Activated CD4-positive, alpha-beta T cell treated with anti-CD3 and anti-CD28 coated beads, Interleukin-2, amount 10 ng/mL, durations not matched to agents 7 days and 5 days (primary cell): Measurements from ENCODE around the gene RHBDF2. TPM values are rescaled to one million over a fixed set of nuclear protein-coding genes. Genes with fewer than 3 reads are reported as not detected.

ENCODE experiments used
- CTCF ChIA-PET: fragments of 350-600 bp; sonication (Branson Sonifier 250); formaldehyde crosslinking; loops from one replicate; lab custom pipeline; 2021; ENCODE audit warnings: antibody characterized with exemption; lab: Charles Lee
- POLR2A ChIA-PET: fragments of 350-600 bp; sonication (Branson Sonifier 250); formaldehyde crosslinking; loops from one replicate; lab custom pipeline; 2021; ENCODE audit warnings: antibody characterized with exemption; lab: Charles Lee
- DNase-seq: peaks from one replicate; pipeline ENCODE4 v3.0.0-alpha.2; 2020
- H3K27ac Mint-ChIP-seq: one replicate; pipeline ENCODE4 v1.8.0; 2021; ENCODE audit warnings: mild to moderate bottlenecking, moderate library complexity, mixed read lengths
- H3K27me3 Mint-ChIP-seq: one replicate; pipeline ENCODE4 v1.8.0; 2021; ENCODE audit warnings: mixed read lengths
- H3K36me3 Mint-ChIP-seq: one replicate; pipeline ENCODE4 v1.8.0; 2021; ENCODE audit warnings: low read depth, mixed read lengths
- H3K4me1 Mint-ChIP-seq: one replicate; pipeline ENCODE4 v1.8.0; 2021; ENCODE audit warnings: mixed read lengths
- H3K4me3 Mint-ChIP-seq: one replicate; pipeline ENCODE4 v1.8.0; 2021; ENCODE audit warnings: mild to moderate bottlenecking, moderate library complexity, mixed read lengths
- H3K9me3 Mint-ChIP-seq: one replicate; pipeline ENCODE4 v1.8.0; 2021; ENCODE audit warnings: mixed read lengths
- total RNA-seq, 2 experiments: library from RNA; stranded (reverse); gene quantifications; one replicate each; pipeline ENCODE4 v1.2.3, GENCODE V29; 2021

RHBDF2 gene
- total RNA-seq, 2 experiments from 2014 or later, result 37.1 to 41.6 TPM

DNA sequence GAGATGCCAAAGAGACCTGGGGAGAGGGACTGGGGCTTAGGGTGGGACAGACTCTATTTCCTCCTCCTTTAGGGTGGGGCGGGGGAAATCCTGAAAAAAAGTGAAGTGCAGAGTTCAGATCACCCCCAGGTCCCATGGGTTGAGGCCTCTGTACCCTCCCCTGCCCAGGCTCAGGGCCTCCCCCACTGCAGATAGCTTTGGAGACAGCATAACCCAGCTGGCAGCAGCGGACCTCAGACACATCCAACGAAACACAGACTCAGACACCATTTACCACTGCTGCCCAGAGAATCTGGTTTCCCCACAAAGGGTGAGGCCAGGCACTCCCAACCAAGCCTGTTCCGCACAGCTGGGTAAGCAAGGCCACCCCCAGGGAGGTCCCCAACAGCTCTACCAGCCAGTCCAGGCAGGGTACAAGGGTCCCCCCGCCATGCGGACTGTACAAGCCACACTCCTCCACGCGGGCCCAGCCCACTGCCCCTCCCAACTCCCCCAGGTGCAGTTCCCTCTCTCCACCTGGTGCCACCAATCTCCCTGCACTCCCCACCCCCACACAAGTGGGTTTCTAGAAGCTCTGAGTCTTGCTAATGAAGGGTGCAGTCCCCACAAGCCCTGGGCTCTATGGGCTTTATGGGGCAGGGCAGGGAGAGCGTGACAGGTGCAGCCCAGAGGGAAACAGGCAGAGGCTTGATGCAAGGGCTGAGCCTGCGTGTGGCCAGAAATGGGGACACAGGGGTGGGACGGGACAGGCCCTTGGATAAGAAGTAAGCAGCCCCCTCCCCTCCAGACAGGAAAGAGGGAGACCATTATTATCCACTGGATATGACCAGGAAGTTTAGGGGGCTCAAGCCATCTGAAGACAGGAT, 8.9 kb downstream of the RHBDF2 start:
- CTCF ChIA-PET, result interaction anchor here (0.6 to 2.0 kb wide), 8 partner anchors 15 to 564 kb away, joined by 3 to 8 read pairs (median 4); partner anchors contain the start of gene SPHK1
- H3K9me3 Mint-ChIP-seq, result no peaks in the 10 kb centered on the region
- H3K27me3 Mint-ChIP-seq, result no peaks in the 10 kb centered on the region
- peak overlapping the region; percentile 80 for H3K4me3 Mint-ChIP-seq
- H3K36me3 Mint-ChIP-seq, result peaks cover 8% of the 10 kb centered on the region
- peaks cover 60% of the 10 kb centered on the region for H3K4me1 Mint-ChIP-seq
- POLR2A ChIA-PET, result interaction anchor here (0.7 kb wide), 1 partner anchor 14 kb away, joined by 3 read pairs; no protein-coding TSS in a partner anchor
- no peak for DNase-seq
- H3K27ac Mint-ChIP-seq, result peak overlapping the region; percentile 97

DNA sequence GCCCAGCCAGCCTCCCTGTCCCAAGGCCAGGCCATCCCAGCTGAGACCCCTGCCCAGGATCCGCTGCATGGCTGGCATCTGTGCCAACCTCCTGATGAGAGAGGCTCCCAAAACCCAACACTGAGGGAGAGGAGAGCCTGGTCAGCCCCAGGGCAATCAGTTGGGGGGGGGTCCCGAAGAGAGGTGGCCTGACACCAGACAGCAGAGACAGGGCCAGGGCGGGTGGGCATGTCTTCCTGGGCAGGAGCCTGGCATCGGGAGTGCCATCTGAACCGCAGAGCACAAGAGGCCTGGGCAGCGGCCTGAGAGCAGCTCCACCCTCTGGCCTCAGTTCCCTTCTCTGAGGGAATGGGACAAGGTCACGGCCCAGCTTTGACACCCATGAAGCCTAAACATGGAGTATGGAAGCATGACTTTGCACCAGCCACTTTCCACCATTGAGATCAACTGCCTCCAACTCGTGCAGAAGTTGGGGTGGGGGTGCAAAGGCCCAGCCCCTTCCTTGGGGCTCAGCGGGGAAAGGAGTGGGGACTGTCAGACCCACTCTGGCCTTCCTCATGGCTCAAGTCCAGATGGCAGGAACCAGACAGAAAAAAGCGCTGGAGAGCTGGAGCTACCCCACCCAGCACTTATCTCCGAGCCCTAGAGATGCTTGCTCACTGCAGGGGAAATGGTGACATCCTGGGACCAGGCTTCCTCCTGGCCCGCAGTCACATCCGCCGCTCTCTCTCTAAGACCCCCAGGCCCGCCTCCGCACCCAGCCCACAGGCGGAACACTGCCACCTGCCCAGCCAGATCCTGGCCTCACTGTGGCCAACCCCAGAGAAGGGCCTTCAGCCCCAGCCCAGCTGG, 9.7 kb downstream of the RHBDF2 start:
- H3K4me3 Mint-ChIP-seq, result peak overlapping the region; percentile 5
- no peaks in the 10 kb centered on the region for H3K27me3 Mint-ChIP-seq
- ChIA-PET POLR2A (no interaction called here), CTCF (interaction anchor here (0.6 to 2.0 kb wide), 8 partner anchors 10 to 124 kb away, joined by 3 to 5 read pairs (median 4); partner anchors contain the start of genes SPHK1 and UBE2O)
- peak overlapping the region; percentile 97 for H3K27ac Mint-ChIP-seq
- DNase-seq, result no peak
- peaks cover 55% of the 10 kb centered on the region for H3K4me1 Mint-ChIP-seq
- H3K36me3 Mint-ChIP-seq, result peaks cover 6% of the 10 kb centered on the region
- H3K9me3 Mint-ChIP-seq, result no peaks in the 10 kb centered on the region

DNA sequence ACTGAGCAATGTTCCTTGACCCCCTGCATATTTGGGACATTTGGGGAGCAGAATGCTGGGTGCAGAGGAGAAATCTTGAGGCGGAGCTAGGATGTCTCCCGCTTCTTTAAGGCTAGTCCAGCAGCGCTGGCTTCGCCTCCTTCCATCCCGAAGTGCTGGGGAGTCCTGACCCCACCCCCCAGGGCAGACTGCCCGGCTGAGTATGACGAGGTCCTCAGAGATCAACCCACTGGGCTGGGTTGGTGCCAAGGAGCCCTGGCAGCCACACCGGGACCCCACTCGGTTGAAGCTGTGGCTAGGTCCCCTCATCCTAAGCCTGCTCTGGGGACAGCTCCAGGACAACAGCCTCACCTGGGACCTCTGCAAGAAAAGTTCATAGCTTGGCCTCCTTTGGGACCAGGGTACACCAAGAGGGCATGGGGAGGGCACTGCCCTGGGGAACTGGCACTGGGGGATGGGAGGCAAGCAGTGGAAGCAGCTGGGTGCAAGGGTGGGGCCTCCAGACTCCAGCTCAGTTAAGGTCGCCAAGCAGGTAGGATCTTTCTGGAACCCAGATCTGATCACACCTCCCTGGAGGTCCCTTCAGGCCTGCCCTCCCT, 11.0 kb downstream of the RHBDF2 start:
- H3K27ac Mint-ChIP-seq, result no peak overlapping the region

DNA sequence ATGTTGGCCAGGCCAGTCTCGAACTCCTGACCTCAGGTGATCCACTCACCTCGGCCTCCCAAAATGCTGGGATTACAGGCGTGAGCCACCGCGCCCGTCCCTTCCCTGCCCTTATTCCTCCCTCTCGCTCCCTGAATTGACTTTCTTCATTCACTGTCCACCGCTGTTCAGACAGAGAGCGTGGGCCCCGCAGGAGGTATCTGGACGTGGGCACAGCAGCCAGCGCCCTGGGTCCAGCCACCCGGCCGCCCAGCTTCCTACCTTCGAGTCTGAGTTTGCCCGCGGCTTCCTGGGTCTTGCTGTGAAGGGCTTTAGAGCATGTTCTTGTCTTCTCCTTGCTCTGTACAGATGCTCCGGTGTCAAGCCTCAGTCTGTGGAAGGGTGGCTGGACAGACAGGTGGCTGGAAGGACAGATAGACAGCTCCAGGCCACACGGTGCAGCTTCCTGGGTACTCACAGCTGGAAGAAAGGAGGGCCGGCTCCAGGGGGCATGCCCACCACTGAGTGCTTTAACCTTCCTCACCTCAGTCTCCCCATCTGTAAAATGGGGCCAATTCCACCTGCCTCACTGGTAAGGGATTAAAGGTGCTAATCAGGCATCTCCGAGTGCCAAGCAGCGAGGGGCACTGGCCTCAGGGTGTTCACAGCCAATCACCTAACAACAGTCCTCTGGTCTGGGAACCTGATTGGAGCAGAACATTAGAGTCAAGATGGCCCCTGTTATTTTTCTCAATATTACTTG, 13.6 kb downstream of the RHBDF2 start:
- H3K9me3 Mint-ChIP-seq, result no peaks in the 10 kb centered on the region
- peaks cover 6% of the 10 kb centered on the region for H3K36me3 Mint-ChIP-seq
- ChIA-PET POLR2A (no interaction called here), CTCF (interaction anchor here (0.6 to 2.1 kb wide), 4 partner anchors 8 to 34 kb away, joined by 3 to 7 read pairs (median 4); no protein-coding TSS in a partner anchor)
- no peak overlapping the region for H3K4me3 Mint-ChIP-seq
- peak overlapping the region; percentile 25 for H3K27ac Mint-ChIP-seq
- H3K27me3 Mint-ChIP-seq, result no peaks in the 10 kb centered on the region
- H3K4me1 Mint-ChIP-seq, result peaks cover 37% of the 10 kb centered on the region
- DNase-seq, result no peak

More for the DNA sequence above, 11.0 kb downstream of the RHBDF2 start:
- DNase-seq, result no peak
- Mint-ChIP-seq H3K4me3 (no peak overlapping the region), H3K4me1 (peaks cover 57% of the 10 kb centered on the region), H3K36me3 (peaks cover 6% of the 10 kb centered on the region), H3K27me3 (no peaks in the 10 kb centered on the region), H3K9me3 (no peaks in the 10 kb centered on the region)
- ChIA-PET CTCF (interaction anchor here (0.8 to 1.7 kb wide), 4 partner anchors 9 to 126 kb away, joined by 3 to 5 read pairs (median 4); partner anchors contain the start of gene UBE2O), POLR2A (no interaction called here)

DNA sequence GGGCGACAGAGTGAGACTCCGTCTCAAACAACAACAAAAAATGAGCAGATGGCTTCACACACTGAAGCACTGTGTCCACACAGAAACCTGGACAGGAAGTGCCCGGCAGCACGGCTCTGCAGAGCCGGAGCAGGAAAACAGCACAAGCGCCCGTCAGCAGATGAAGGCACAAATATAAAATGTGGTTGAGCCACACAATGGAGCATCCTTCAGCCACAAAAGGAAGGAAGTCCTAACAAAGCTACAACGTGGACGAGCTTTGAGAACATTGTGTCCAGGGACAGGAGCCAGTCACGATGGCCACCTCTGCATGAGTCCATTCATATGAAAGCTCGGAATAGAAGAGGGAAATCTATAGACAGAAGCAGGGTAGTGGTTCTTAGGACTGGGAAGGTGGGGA, 15.7 kb downstream of the RHBDF2 start:
- DNase-seq, result no peak
- H3K36me3 Mint-ChIP-seq, result peaks cover 12% of the 10 kb centered on the region
- no peak overlapping the region for H3K27ac Mint-ChIP-seq
- H3K9me3 Mint-ChIP-seq, result no peaks in the 10 kb centered on the region
- peaks cover 29% of the 10 kb centered on the region for H3K4me1 Mint-ChIP-seq
- no peaks in the 10 kb centered on the region for H3K27me3 Mint-ChIP-seq
- no peak overlapping the region for H3K4me3 Mint-ChIP-seq
- ChIA-PET POLR2A (no interaction called here), CTCF (interaction anchor here (0.7 to 2.1 kb wide), 4 partner anchors 8 to 32 kb away, joined by 3 to 7 read pairs (median 4); partner anchors contain the start of gene AANAT)

DNA sequence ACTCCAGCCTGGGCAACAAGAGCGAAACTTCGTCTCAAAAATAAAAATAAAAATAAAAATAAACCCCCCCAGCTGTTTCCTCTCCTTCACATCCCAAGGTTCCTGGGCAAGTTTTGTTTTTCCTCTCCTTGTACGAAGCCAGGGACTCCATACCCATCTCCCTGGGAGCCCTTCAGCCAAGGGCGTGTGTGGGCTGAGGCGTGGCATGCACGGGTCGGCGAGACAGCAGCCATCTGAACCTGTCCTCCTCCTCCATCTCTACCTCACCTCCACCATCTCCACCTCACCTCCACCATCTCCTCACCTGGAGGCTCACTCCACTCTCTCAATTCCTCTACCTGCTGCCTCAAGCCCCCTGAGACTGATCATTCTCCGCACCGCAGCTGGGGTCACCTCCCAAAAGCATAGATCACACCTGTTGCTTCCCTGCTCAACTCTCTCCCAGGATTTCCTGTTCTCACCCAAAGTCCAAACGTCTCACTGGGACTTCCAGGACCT, 16.9 kb downstream of the RHBDF2 start:
- DNase-seq, result no peak
- Mint-ChIP-seq H3K9me3 (no peaks in the 10 kb centered on the region), H3K27me3 (no peaks in the 10 kb centered on the region), H3K27ac (no peak overlapping the region), H3K4me1 (peaks cover 25% of the 10 kb centered on the region), H3K4me3 (no peak overlapping the region), H3K36me3 (peaks cover 14% of the 10 kb centered on the region)
- ChIA-PET CTCF (interaction anchor here (1.0 to 1.2 kb wide), 2 partner anchors 10 to 16 kb away, joined by 3 read pairs; no protein-coding TSS in a partner anchor), POLR2A (no interaction called here)

DNA sequence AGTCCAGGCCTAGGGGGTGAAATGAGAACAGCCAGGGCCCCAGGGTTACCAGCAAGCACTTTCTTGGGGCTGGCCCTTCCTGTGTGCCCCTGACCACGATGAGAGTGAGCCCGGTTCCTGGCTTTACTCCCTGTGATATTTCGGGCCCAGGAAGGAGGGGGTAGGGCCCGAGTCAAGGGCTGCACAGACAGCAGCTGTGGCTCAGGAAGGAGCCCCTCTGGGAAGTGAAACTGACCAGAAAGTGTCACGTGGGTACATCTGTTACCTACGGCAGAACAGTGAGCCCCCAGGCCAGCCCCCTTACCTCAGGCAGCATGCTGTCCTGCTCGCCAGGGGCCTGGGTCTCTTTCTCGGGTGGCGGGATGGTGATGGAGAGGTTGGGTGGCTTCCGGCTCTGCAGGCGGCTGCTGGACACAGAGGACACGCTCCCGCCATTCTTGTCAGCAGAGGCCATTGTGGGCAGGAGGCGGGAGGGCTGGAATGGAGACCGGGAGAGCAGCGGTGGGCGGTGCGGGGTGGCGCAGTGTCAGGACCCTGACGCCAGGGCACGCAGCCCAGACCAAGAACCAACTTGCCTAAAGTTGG, 20.1 kb downstream of the RHBDF2 start:
- Mint-ChIP-seq H3K27me3 (no peaks in the 10 kb centered on the region), H3K4me3 (no peak overlapping the region), H3K4me1 (peaks cover 23% of the 10 kb centered on the region), H3K27ac (peak overlapping the region; percentile 69), H3K9me3 (no peaks in the 10 kb centered on the region), H3K36me3 (peaks cover 16% of the 10 kb centered on the region)
- ChIA-PET CTCF (interaction anchor here (0.6 to 1.0 kb wide), 2 partner anchors 9 to 23 kb away, joined by 3 to 4 read pairs; no protein-coding TSS in a partner anchor), POLR2A (no interaction called here)
- DNase-seq, result no peak

DNA sequence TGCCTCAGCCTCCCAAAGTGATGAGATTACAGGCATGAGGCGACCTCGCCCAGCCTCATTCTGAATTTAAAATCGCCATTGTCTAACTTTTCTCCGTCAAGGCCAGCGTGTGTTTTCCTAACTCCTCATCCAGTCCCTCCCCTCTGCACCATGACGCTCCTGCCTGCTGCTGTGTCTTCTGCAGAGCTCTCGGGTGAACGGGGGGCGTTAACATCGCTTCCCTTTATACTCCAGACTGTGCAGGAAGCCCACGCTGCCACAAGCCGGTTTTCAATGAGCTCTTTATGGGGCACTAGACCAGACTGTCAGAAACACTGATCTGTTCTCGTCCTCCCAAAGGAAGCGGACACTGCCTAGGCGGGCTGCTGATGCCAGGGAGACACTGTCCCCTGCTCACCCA, 20.6 kb downstream of the RHBDF2 start:
- H3K27ac Mint-ChIP-seq, result peak overlapping the region; percentile 69
- H3K4me3 Mint-ChIP-seq, result no peak overlapping the region
- no peaks in the 10 kb centered on the region for H3K9me3 Mint-ChIP-seq
- H3K36me3 Mint-ChIP-seq, result peaks cover 16% of the 10 kb centered on the region
- no peaks in the 10 kb centered on the region for H3K27me3 Mint-ChIP-seq
- peaks cover 20% of the 10 kb centered on the region for H3K4me1 Mint-ChIP-seq
- CTCF ChIA-PET, result interaction anchor here (0.6 to 1.1 kb wide), 4 partner anchors 14 to 1764 kb away, joined by 3 read pairs; partner anchors contain the start of gene UBE2O
- DNase-seq, result no peak
- POLR2A ChIA-PET, result no interaction called here

DNA sequence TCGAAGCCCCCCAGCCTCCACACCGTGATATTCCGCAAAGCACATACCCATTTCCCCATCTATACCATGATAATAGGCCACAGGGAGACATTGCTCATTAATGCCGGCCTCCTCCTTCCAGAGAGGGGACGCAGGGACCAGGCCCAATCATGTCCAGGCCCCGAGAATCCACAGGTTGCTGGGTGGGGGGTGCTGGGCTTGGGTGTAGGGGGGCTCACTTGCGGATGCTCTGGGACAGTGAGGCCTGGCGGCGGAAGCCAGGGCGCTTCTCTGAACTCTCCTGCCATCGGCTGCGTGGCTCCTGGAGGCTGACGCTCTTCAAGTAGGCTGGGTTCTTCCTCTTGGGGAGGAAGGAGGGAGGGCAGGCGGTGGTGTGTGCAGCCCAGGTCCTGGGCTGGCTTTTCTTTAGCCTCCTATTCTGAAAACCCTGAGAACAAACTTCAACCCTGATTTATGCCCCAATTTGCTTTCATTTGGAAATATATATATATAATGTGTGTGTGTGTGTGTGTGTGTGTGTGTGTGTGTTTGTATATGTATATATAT, 21.6 kb downstream of the RHBDF2 start:
- H3K27me3 Mint-ChIP-seq, result no peaks in the 10 kb centered on the region
- no peak overlapping the region for H3K4me3 Mint-ChIP-seq
- ChIA-PET POLR2A (no interaction called here), CTCF (interaction anchor here (0.6 to 1.1 kb wide), 5 partner anchors 8 to 182 kb away, joined by 3 read pairs; partner anchors contain the start of gene UBE2O)
- H3K4me1 Mint-ChIP-seq, result peaks cover 19% of the 10 kb centered on the region
- no peak for DNase-seq
- no peak overlapping the region for H3K27ac Mint-ChIP-seq
- peaks cover 19% of the 10 kb centered on the region for H3K36me3 Mint-ChIP-seq
- no peaks in the 10 kb centered on the region for H3K9me3 Mint-ChIP-seq

DNA sequence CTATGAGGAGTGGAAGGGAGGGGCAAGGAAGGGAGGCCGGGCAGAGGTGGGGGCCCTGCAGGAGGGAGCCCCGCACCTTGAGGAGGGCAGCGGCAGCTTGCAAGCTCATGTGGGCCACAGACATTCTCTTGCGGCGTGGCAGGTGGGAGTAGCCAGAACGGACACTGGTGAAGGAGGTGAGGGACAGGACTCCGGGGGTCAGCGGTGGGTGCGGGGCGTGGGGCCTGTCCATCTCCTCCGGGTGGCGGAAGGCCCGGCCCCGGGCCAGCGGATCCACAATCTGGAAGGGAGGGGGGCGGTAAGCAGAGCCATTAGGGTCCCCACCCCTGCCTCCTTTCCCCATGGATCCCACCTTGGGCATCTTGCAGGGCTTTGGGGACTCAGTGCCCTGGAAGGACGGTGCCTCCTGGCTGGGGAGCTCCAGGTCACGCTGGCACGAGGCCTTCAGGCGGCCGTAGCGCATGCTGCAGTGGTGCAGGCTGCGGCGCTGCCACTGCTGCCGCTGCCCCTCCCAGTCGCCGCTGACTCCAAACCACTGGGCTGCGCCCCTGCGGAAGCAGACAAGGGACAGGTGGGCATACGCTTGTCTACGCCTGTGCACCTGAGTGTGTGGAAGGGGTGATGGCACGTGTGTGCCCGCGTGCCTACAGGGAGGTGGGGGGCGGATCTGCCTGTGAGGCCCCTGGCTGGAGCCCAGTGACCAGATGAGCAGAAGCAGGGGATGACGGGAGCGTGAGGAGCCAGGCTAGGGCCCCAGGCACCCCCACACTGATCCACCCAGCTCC, 22.3 kb downstream of the RHBDF2 start:
- no peak for DNase-seq
- CTCF ChIA-PET, result interaction anchor here (0.6 to 1.0 kb wide), 2 partner anchors 9 to 44 kb away, joined by 3 read pairs; no protein-coding TSS in a partner anchor
- Mint-ChIP-seq H3K4me1 (peaks cover 16% of the 10 kb centered on the region), H3K36me3 (peaks cover 16% of the 10 kb centered on the region), H3K27ac (no peak overlapping the region), H3K4me3 (no peak overlapping the region), H3K9me3 (no peaks in the 10 kb centered on the region), H3K27me3 (no peaks in the 10 kb centered on the region)
- POLR2A ChIA-PET, result no interaction called here
